ENCODE results near the gene LRRC3.
A peak's percentile ranks its signal among the peaks of the same experiment; 100 is the strongest.

- TF ChIP-seq CTCF (IDR thresholded peaks at IDR 0.05) (no peak), POLR2AphosphoS5 (IDR thresholded peaks at IDR 0.05; ENCODE audit: low read depth, low read length) (no peak), JUND (IDR thresholded peaks at IDR 0.05) (no peak), SIN3A (IDR thresholded peaks at IDR 0.05; ENCODE audit: borderline replicate concordance, low read depth, low read length) (no peak), RAD21 (IDR thresholded peaks at IDR 0.05; ENCODE audit: low read length) (peak; percentile 18; the same call in 1 of the 2 replicates)
These were observed 5.6 kb upstream of the LRRC3 start for GRCh38 chr21:44449473-44450363.

Measured in SK-N-SH (cell line).